Stimulated activated naive CD8-positive, alpha-beta T cell treated with anti-CD3 and anti-CD28 coated beads, Interleukin-15, Interleukin-2, amounts not matched to agents 100 ng/mL and 50 ng/mL, for 24 hours (primary cell): ENCODE measurements around the gene UNC13A.

Experiments used
- H3K27ac Mint-ChIP-seq: one replicate; pipeline ENCODE4 v1.8.0; 2021; ENCODE audit warnings: mild to moderate bottlenecking, mixed read lengths
- H3K27me3 Mint-ChIP-seq: one replicate; pipeline ENCODE4 v1.8.0; 2021; ENCODE audit warnings: mixed read lengths
- H3K36me3 Mint-ChIP-seq: one replicate; pipeline ENCODE4 v1.8.0; 2021; ENCODE audit warnings: low read depth, mixed read lengths
- H3K4me1 Mint-ChIP-seq: one replicate; pipeline ENCODE4 v1.8.0; 2021; ENCODE audit warnings: low read depth, mixed read lengths
- H3K4me3 Mint-ChIP-seq: one replicate; pipeline ENCODE4 v1.8.0; 2021; ENCODE audit warnings: mild to moderate bottlenecking, mixed read lengths
- H3K9me3 Mint-ChIP-seq: one replicate; pipeline ENCODE4 v1.8.0; 2021; ENCODE audit warnings: mixed read lengths

UNC13A gene

GRCh38 chr19:17658666-17659065 is 29.5 kb downstream of the UNC13A start:
- Mint-ChIP-seq H3K4me1 (no peaks in the 10 kb centered on the region), H3K4me3 (no peak overlapping the region), H3K9me3 (no peaks in the 10 kb centered on the region), H3K36me3 (no peaks in the 10 kb centered on the region), H3K27me3 (peaks cover 7% of the 10 kb centered on the region), H3K27ac (no peak overlapping the region)

GRCh38 chr19:17658240-17658639 is 29.9 kb downstream of the UNC13A start:
- no peak overlapping the region for H3K4me3 Mint-ChIP-seq
- no peak overlapping the region for H3K27ac Mint-ChIP-seq
- no peaks in the 10 kb centered on the region for H3K4me1 Mint-ChIP-seq
- no peaks in the 10 kb centered on the region for H3K9me3 Mint-ChIP-seq
- no peaks in the 10 kb centered on the region for H3K36me3 Mint-ChIP-seq
- peaks cover 7% of the 10 kb centered on the region for H3K27me3 Mint-ChIP-seq

GRCh38 chr19:17656970-17657369 is 31.2 kb downstream of the UNC13A start:
- Mint-ChIP-seq H3K27me3 (peaks cover 7% of the 10 kb centered on the region), H3K36me3 (no peaks in the 10 kb centered on the region), H3K4me3 (no peak overlapping the region), H3K4me1 (no peaks in the 10 kb centered on the region), H3K9me3 (no peaks in the 10 kb centered on the region), H3K27ac (no peak overlapping the region)

GRCh38 chr19:17655751-17656472 is 32.2 kb downstream of the UNC13A start:
- Mint-ChIP-seq H3K36me3 (no peaks in the 10 kb centered on the region), H3K4me3 (no peak overlapping the region), H3K4me1 (no peaks in the 10 kb centered on the region), H3K9me3 (no peaks in the 10 kb centered on the region), H3K27me3 (peaks cover 7% of the 10 kb centered on the region), H3K27ac (no peak overlapping the region)

GRCh38 chr19:17654993-17655392 is 33.2 kb downstream of the UNC13A start:
- H3K27ac Mint-ChIP-seq, result no peak overlapping the region

GRCh38 chr19:17652627-17653026 is 35.5 kb downstream of the UNC13A start:
- Mint-ChIP-seq H3K27me3 (no peaks in the 10 kb centered on the region), H3K27ac (no peak overlapping the region)

More at GRCh38 chr19:17654993-17655392, 33.2 kb downstream of the UNC13A start:
- no peaks in the 10 kb centered on the region for H3K9me3 Mint-ChIP-seq
- H3K27me3 Mint-ChIP-seq, result peaks cover 7% of the 10 kb centered on the region
- no peaks in the 10 kb centered on the region for H3K36me3 Mint-ChIP-seq
- no peaks in the 10 kb centered on the region for H3K4me1 Mint-ChIP-seq
- H3K4me3 Mint-ChIP-seq, result no peak overlapping the region

GRCh38 chr19:17648786-17649185 is 39.4 kb downstream of the UNC13A start:
- H3K4me1 Mint-ChIP-seq, result no peaks in the 10 kb centered on the region
- H3K4me3 Mint-ChIP-seq, result no peak overlapping the region
- H3K9me3 Mint-ChIP-seq, result no peaks in the 10 kb centered on the region
- H3K36me3 Mint-ChIP-seq, result no peaks in the 10 kb centered on the region
- H3K27ac Mint-ChIP-seq, result no peak overlapping the region
- peaks cover 4% of the 10 kb centered on the region for H3K27me3 Mint-ChIP-seq

More at GRCh38 chr19:17652627-17653026, 35.5 kb downstream of the UNC13A start:
- Mint-ChIP-seq H3K4me3 (no peak overlapping the region), H3K4me1 (no peaks in the 10 kb centered on the region), H3K36me3 (no peaks in the 10 kb centered on the region), H3K9me3 (no peaks in the 10 kb centered on the region)

GRCh38 chr19:17648097-17648660 is 40.0 kb downstream of the UNC13A start:
- no peaks in the 10 kb centered on the region for H3K36me3 Mint-ChIP-seq
- no peak overlapping the region for H3K4me3 Mint-ChIP-seq
- H3K27ac Mint-ChIP-seq, result no peak overlapping the region
- peaks cover 8% of the 10 kb centered on the region for H3K27me3 Mint-ChIP-seq
- H3K4me1 Mint-ChIP-seq, result no peaks in the 10 kb centered on the region
- no peaks in the 10 kb centered on the region for H3K9me3 Mint-ChIP-seq

- H3K36me3 Mint-ChIP-seq, result no peaks in the 10 kb centered on the region
Measured at GRCh38 chr19:17647071-17648020, 40.8 kb downstream of the UNC13A start.

GRCh38 chr19:17646441-17646840 is 41.7 kb downstream of the UNC13A start:
- H3K4me1 Mint-ChIP-seq, result no peaks in the 10 kb centered on the region
- H3K4me3 Mint-ChIP-seq, result no peak overlapping the region
- H3K27ac Mint-ChIP-seq, result no peak overlapping the region
- H3K36me3 Mint-ChIP-seq, result no peaks in the 10 kb centered on the region
- H3K27me3 Mint-ChIP-seq, result peaks cover 8% of the 10 kb centered on the region
- no peaks in the 10 kb centered on the region for H3K9me3 Mint-ChIP-seq

More at GRCh38 chr19:17647071-17648020, 40.8 kb downstream of the UNC13A start:
- no peak overlapping the region for H3K4me3 Mint-ChIP-seq
- H3K27ac Mint-ChIP-seq, result no peak overlapping the region
- no peaks in the 10 kb centered on the region for H3K9me3 Mint-ChIP-seq
- H3K4me1 Mint-ChIP-seq, result no peaks in the 10 kb centered on the region
- peaks cover 8% of the 10 kb centered on the region for H3K27me3 Mint-ChIP-seq

GRCh38 chr19:17645339-17645963 is 42.7 kb downstream of the UNC13A start:
- H3K36me3 Mint-ChIP-seq, result no peaks in the 10 kb centered on the region
- H3K9me3 Mint-ChIP-seq, result no peaks in the 10 kb centered on the region
- H3K27me3 Mint-ChIP-seq, result peaks cover 8% of the 10 kb centered on the region
- no peak overlapping the region for H3K4me3 Mint-ChIP-seq
- no peak overlapping the region for H3K27ac Mint-ChIP-seq
- no peaks in the 10 kb centered on the region for H3K4me1 Mint-ChIP-seq

GRCh38 chr19:17642656-17643055 is 45.5 kb downstream of the UNC13A start:
- Mint-ChIP-seq H3K9me3 (no peaks in the 10 kb centered on the region), H3K27ac (no peak overlapping the region), H3K4me1 (no peaks in the 10 kb centered on the region), H3K36me3 (no peaks in the 10 kb centered on the region), H3K27me3 (peaks cover 8% of the 10 kb centered on the region), H3K4me3 (no peak overlapping the region)

GRCh38 chr19:17641846-17642245 is 46.3 kb downstream of the UNC13A start:
- no peaks in the 10 kb centered on the region for H3K4me1 Mint-ChIP-seq
- H3K27ac Mint-ChIP-seq, result no peak overlapping the region
- no peaks in the 10 kb centered on the region for H3K36me3 Mint-ChIP-seq
- H3K9me3 Mint-ChIP-seq, result no peaks in the 10 kb centered on the region
- H3K4me3 Mint-ChIP-seq, result no peak overlapping the region
- H3K27me3 Mint-ChIP-seq, result peaks cover 8% of the 10 kb centered on the region

GRCh38 chr19:17641181-17641580 is 47.0 kb downstream of the UNC13A start:
- H3K4me1 Mint-ChIP-seq, result no peaks in the 10 kb centered on the region
- peaks cover 8% of the 10 kb centered on the region for H3K27me3 Mint-ChIP-seq
- no peaks in the 10 kb centered on the region for H3K36me3 Mint-ChIP-seq
- H3K4me3 Mint-ChIP-seq, result no peak overlapping the region
- H3K27ac Mint-ChIP-seq, result no peak overlapping the region
- H3K9me3 Mint-ChIP-seq, result no peaks in the 10 kb centered on the region
